Measurements from ENCODE around the gene IL13RA2.
A peak's percentile ranks its signal among the peaks of the same experiment; 100 is the strongest.

The IL13RA2 gene

DNA sequence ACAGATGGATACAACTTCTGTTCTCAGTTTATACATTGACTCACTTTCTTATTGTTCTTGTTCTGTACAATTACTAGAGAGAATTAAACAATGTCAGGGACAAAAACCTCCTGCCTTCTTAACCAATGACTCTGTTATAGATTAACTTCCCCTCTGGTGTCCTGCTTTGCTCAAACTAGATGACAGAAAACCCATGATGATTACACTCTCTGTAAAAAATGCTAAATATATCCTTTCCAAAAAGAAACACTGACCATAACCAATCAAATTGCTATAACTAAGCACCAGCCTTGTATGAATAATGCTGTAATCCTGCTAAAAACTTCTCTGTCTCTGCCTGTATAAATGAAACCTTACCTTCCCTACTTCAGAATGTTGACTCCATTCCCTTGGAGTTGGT, 29.8 kb upstream of the IL13RA2 start:
- no peaks in the 10 kb centered on the region for H3K36me3 ChIP-seq (ENCODE audit: control insufficient read depth in 4 of 4, insufficient read depth in 4 of 4, low read length in 3 of 4)
- no peaks in the 10 kb centered on the region for H3K4me1 ChIP-seq (ENCODE audit: control extremely low read depth in 1 of 4, control insufficient read depth in 4 of 4, insufficient read depth in 4 of 4, low read length in 3 of 4)
- H3K27ac ChIP-seq (ENCODE audit: insufficient read depth in 1 of 2, low read depth in 1 of 2, low read length in 2 of 2, poor library complexity in 1 of 2, severe bottlenecking in 2 of 2), result no peak overlapping the region
- ChIA-PET CTCF (no interaction called here), POLR2A (no interaction called here)
- no peak for DNase-seq
- H3K4me3 ChIP-seq (ENCODE audit: control insufficient read depth in 1 of 7, extremely low read depth in 1 of 7, insufficient read depth in 4 of 7, low read depth in 2 of 7, low read length in 6 of 7), result no peak overlapping the region
- H3K9me3 ChIP-seq (ENCODE audit: control extremely low read depth in 1 of 5, control insufficient read depth in 4 of 5, insufficient read depth in 2 of 5, low read depth in 1 of 5, low read length in 4 of 5), result no peaks in the 10 kb centered on the region
- H3K27me3 ChIP-seq (replicated peaks in 2 of 5; ENCODE audit: control insufficient read depth in 4 of 5, insufficient read depth in 5 of 5, low read length in 4 of 5), result no peaks in the 10 kb centered on the region

GRCh38 chrX:115040417-115040816, 23.0 kb upstream of the IL13RA2 start:
- ChIA-PET CTCF (no interaction called here), POLR2A (no interaction called here)
- DNase-seq, result no peak
- H3K27ac ChIP-seq (ENCODE audit: insufficient read depth in 1 of 2, low read depth in 1 of 2, low read length in 2 of 2, poor library complexity in 1 of 2, severe bottlenecking in 2 of 2), result no peak overlapping the region
- 100% methylated on average over 2 of the region's 4 CpGs for WGBS (ENCODE audit: insufficient coverage)
- no peak overlapping the region for H3K4me3 ChIP-seq (ENCODE audit: control insufficient read depth in 1 of 7, extremely low read depth in 1 of 7, insufficient read depth in 4 of 7, low read depth in 2 of 7, low read length in 6 of 7)
- no peaks in the 10 kb centered on the region for H3K9me3 ChIP-seq (ENCODE audit: control extremely low read depth in 1 of 5, control insufficient read depth in 4 of 5, insufficient read depth in 2 of 5, low read depth in 1 of 5, low read length in 4 of 5)
- no peaks in the 10 kb centered on the region for H3K27me3 ChIP-seq (replicated peaks in 2 of 5; ENCODE audit: control insufficient read depth in 4 of 5, insufficient read depth in 5 of 5, low read length in 4 of 5)
- H3K36me3 ChIP-seq (ENCODE audit: control insufficient read depth in 4 of 4, insufficient read depth in 4 of 4, low read length in 3 of 4), result no peaks in the 10 kb centered on the region
- H3K4me1 ChIP-seq (ENCODE audit: control extremely low read depth in 1 of 4, control insufficient read depth in 4 of 4, insufficient read depth in 4 of 4, low read length in 3 of 4), result no peaks in the 10 kb centered on the region

DNA sequence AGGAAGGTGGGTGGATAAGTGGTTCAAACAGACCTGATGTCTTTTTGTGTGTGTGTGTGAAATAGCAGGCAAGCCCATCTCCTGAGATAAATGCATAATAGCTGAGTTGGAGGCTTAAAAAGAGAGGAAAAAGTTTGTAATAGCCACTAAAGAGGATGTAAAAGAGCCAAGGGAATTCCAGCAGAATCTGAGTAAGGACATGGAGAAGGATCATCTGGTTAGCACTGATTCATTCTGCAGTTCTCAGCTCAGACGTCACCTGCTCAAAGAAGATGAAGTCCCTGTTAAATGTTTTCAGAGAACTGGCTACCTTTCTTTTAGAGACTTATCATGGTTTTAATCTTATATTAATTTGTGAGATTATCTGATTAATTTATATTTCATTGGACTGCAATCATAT, 21.0 kb upstream of the IL13RA2 start:
- H3K4me3 ChIP-seq (ENCODE audit: control insufficient read depth in 1 of 7, extremely low read depth in 1 of 7, insufficient read depth in 4 of 7, low read depth in 2 of 7, low read length in 6 of 7), result no peak overlapping the region
- H3K27me3 ChIP-seq (replicated peaks in 2 of 5; ENCODE audit: control insufficient read depth in 4 of 5, insufficient read depth in 5 of 5, low read length in 4 of 5), result no peaks in the 10 kb centered on the region
- DNase-seq, result no peak
- ChIA-PET POLR2A (no interaction called here), CTCF (no interaction called here)
- no peaks in the 10 kb centered on the region for H3K9me3 ChIP-seq (ENCODE audit: control extremely low read depth in 1 of 5, control insufficient read depth in 4 of 5, insufficient read depth in 2 of 5, low read depth in 1 of 5, low read length in 4 of 5)
- H3K27ac ChIP-seq (ENCODE audit: insufficient read depth in 1 of 2, low read depth in 1 of 2, low read length in 2 of 2, poor library complexity in 1 of 2, severe bottlenecking in 2 of 2), result no peak overlapping the region
- no peaks in the 10 kb centered on the region for H3K4me1 ChIP-seq (ENCODE audit: control extremely low read depth in 1 of 4, control insufficient read depth in 4 of 4, insufficient read depth in 4 of 4, low read length in 3 of 4)
- WGBS (ENCODE audit: insufficient coverage), result no CpG with 5 or more reads among the region's 1 CpG
- no peaks in the 10 kb centered on the region for H3K36me3 ChIP-seq (ENCODE audit: control insufficient read depth in 4 of 4, insufficient read depth in 4 of 4, low read length in 3 of 4)

- POLR2A ChIA-PET, result no interaction called here
Measured at GRCh38 chrX:115036029-115036428, 18.6 kb upstream of the IL13RA2 start.

DNA sequence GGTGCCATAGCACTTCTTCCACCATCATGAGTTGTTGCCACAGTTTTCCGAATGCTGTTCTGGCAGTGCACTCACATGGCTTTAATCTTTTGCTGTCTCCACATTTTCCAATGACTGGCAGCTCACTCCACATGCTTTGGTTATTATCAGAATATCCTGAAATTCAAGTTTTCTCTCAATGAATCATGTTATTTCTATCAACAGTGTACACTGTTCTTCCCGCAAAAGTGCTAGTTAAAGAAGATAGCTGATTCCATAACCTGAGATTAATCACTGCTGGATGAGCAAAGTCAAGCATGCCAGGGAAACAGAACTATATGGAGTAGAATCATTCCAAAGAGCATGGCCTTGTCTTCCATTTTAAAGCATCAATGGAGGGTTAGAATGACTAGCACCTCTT, 14.6 kb upstream of the IL13RA2 start:
- Histone ChIP-seq H3K4me3 (ENCODE audit: control insufficient read depth in 1 of 7, extremely low read depth in 1 of 7, insufficient read depth in 4 of 7, low read depth in 2 of 7, low read length in 6 of 7) (no peak overlapping the region), H3K36me3 (ENCODE audit: control insufficient read depth in 4 of 4, insufficient read depth in 4 of 4, low read length in 3 of 4) (no peaks in the 10 kb centered on the region), H3K4me1 (ENCODE audit: control extremely low read depth in 1 of 4, control insufficient read depth in 4 of 4, insufficient read depth in 4 of 4, low read length in 3 of 4) (peaks cover 0 to 14% (median 1%) of the 10 kb centered on the region in 4 experiments), H3K27me3 (replicated peaks in 2 of 5; ENCODE audit: control insufficient read depth in 4 of 5, insufficient read depth in 5 of 5, low read length in 4 of 5) (no peaks in the 10 kb centered on the region), H3K27ac (ENCODE audit: insufficient read depth in 1 of 2, low read depth in 1 of 2, low read length in 2 of 2, poor library complexity in 1 of 2, severe bottlenecking in 2 of 2) (no peak overlapping the region), H3K9me3 (ENCODE audit: control extremely low read depth in 1 of 5, control insufficient read depth in 4 of 5, insufficient read depth in 2 of 5, low read depth in 1 of 5, low read length in 4 of 5) (no peaks in the 10 kb centered on the region)
- DNase-seq, result no peak
- WGBS (ENCODE audit: insufficient coverage), result 94% methylated on average over 2 of the region's 2 CpGs
- POLR2A ChIA-PET, result no interaction called here
- CTCF ChIA-PET, result no interaction called here

More at GRCh38 chrX:115036029-115036428, 18.6 kb upstream of the IL13RA2 start:
- Histone ChIP-seq H3K4me3 (ENCODE audit: control insufficient read depth in 1 of 7, extremely low read depth in 1 of 7, insufficient read depth in 4 of 7, low read depth in 2 of 7, low read length in 6 of 7) (no peak overlapping the region), H3K4me1 (ENCODE audit: control extremely low read depth in 1 of 4, control insufficient read depth in 4 of 4, insufficient read depth in 4 of 4, low read length in 3 of 4) (no peaks in the 10 kb centered on the region), H3K27me3 (replicated peaks in 2 of 5; ENCODE audit: control insufficient read depth in 4 of 5, insufficient read depth in 5 of 5, low read length in 4 of 5) (no peaks in the 10 kb centered on the region), H3K36me3 (ENCODE audit: control insufficient read depth in 4 of 4, insufficient read depth in 4 of 4, low read length in 3 of 4) (no peaks in the 10 kb centered on the region), H3K9me3 (ENCODE audit: control extremely low read depth in 1 of 5, control insufficient read depth in 4 of 5, insufficient read depth in 2 of 5, low read depth in 1 of 5, low read length in 4 of 5) (no peaks in the 10 kb centered on the region), H3K27ac (ENCODE audit: insufficient read depth in 1 of 2, low read depth in 1 of 2, low read length in 2 of 2, poor library complexity in 1 of 2, severe bottlenecking in 2 of 2) (no peak overlapping the region)
- no CpG with 5 or more reads among the region's 1 CpG for WGBS (ENCODE audit: insufficient coverage)
- CTCF ChIA-PET, result no interaction called here
- no peak for DNase-seq

GRCh38 chrX:115030625-115031024, 13.2 kb upstream of the IL13RA2 start:
- Histone ChIP-seq H3K4me1 (ENCODE audit: control extremely low read depth in 1 of 4, control insufficient read depth in 4 of 4, insufficient read depth in 4 of 4, low read length in 3 of 4) (peaks cover 0 to 14% (median 1%) of the 10 kb centered on the region in 4 experiments), H3K27ac (ENCODE audit: insufficient read depth in 1 of 2, low read depth in 1 of 2, low read length in 2 of 2, poor library complexity in 1 of 2, severe bottlenecking in 2 of 2) (no peak overlapping the region), H3K9me3 (ENCODE audit: control extremely low read depth in 1 of 5, control insufficient read depth in 4 of 5, insufficient read depth in 2 of 5, low read depth in 1 of 5, low read length in 4 of 5) (no peaks in the 10 kb centered on the region), H3K4me3 (ENCODE audit: control insufficient read depth in 1 of 7, extremely low read depth in 1 of 7, insufficient read depth in 4 of 7, low read depth in 2 of 7, low read length in 6 of 7) (no peak overlapping the region), H3K27me3 (replicated peaks in 2 of 5; ENCODE audit: control insufficient read depth in 4 of 5, insufficient read depth in 5 of 5, low read length in 4 of 5) (no peaks in the 10 kb centered on the region), H3K36me3 (ENCODE audit: control insufficient read depth in 4 of 4, insufficient read depth in 4 of 4, low read length in 3 of 4) (no peaks in the 10 kb centered on the region)
- WGBS (ENCODE audit: insufficient coverage), result no CpG with 5 or more reads among the region's 2 CpGs
- POLR2A ChIA-PET, result no interaction called here
- CTCF ChIA-PET, result interaction anchor here (1.9 kb wide), 1 partner anchor 10 kb away, joined by 4 read pairs; no protein-coding TSS in a partner anchor
- peak in 1 of 3 donors; percentile 27 for DNase-seq

- ChIA-PET POLR2A (no interaction called here), CTCF (interaction anchor here (1.9 kb wide), 1 partner anchor 9 kb away, joined by 4 read pairs; no protein-coding TSS in a partner anchor)
- WGBS (ENCODE audit: insufficient coverage), result 3% methylated on average over 5 of the region's 5 CpGs
- DNase-seq, result peak; percentile 42 to 87 (median 71)
- Histone ChIP-seq H3K9me3 (ENCODE audit: control extremely low read depth in 1 of 5, control insufficient read depth in 4 of 5, insufficient read depth in 2 of 5, low read depth in 1 of 5, low read length in 4 of 5) (no peaks in the 10 kb centered on the region), H3K27ac (ENCODE audit: insufficient read depth in 1 of 2, low read depth in 1 of 2, low read length in 2 of 2, poor library complexity in 1 of 2, severe bottlenecking in 2 of 2) (no peak overlapping the region), H3K4me1 (ENCODE audit: control extremely low read depth in 1 of 4, control insufficient read depth in 4 of 4, insufficient read depth in 4 of 4, low read length in 3 of 4) (peaks cover 0 to 14% (median 1%) of the 10 kb centered on the region in 4 experiments), H3K4me3 (ENCODE audit: control insufficient read depth in 1 of 7, extremely low read depth in 1 of 7, insufficient read depth in 4 of 7, low read depth in 2 of 7, low read length in 6 of 7) (no peak overlapping the region), H3K36me3 (ENCODE audit: control insufficient read depth in 4 of 4, insufficient read depth in 4 of 4, low read length in 3 of 4) (no peaks in the 10 kb centered on the region), H3K27me3 (replicated peaks in 2 of 5; ENCODE audit: control insufficient read depth in 4 of 5, insufficient read depth in 5 of 5, low read length in 4 of 5) (no peaks in the 10 kb centered on the region)
Measured at GRCh38 chrX:115029869-115030570, 12.6 kb upstream of the IL13RA2 start.
